Measurements from ENCODE around the gene PI4K2B. TPM values are rescaled to one million over a fixed set of nuclear protein-coding genes. Genes with fewer than 3 reads are reported as not detected.

PI4K2B gene
- total and polyA plus RNA-seq, 2 of the 13 experiments (the other 11 are each of a cell fraction or from before 2014, with no cell fraction given), result 6.9 to 25.8 TPM

DNA sequence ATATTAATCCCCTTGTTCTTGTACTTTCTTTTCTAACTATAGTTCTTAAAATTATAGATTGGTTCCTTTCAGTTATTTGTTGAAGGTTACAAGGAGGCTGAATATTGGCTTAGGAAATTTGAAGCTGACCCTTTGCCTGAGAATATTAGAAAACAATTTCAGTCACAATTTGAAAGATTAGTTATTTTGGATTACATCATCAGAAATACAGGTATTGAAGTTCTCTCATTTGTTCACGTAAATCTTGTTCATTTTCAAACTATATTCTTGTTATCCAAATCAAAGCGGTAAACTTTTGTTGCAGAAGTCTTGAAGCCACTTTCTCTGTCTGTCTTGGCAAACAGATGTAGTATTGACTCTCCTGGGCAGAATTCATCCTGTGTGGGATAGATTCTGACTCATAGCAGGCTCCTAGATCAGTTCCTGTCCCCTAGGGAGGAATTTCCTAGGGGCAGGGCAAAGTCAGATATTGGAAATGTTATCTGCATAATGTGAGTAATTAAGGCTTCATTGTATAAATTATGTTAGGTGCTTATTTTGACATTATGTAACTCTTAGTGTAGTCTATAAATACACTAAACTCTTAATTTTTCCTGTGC lies 25.2 kb downstream of the PI4K2B start:
- TF ChIP-seq ATF7 (IDR thresholded peaks at IDR 0.05) (peak; percentile 77), ATF7 (CRISPR knock-in tag; IDR thresholded peaks at IDR 0.05) (no peak), PPARG (CRISPR knock-in tag; conservative IDR thresholded peaks at IDR 0.05) (no peak)
- TF ChIP-seq, protein P1, sequence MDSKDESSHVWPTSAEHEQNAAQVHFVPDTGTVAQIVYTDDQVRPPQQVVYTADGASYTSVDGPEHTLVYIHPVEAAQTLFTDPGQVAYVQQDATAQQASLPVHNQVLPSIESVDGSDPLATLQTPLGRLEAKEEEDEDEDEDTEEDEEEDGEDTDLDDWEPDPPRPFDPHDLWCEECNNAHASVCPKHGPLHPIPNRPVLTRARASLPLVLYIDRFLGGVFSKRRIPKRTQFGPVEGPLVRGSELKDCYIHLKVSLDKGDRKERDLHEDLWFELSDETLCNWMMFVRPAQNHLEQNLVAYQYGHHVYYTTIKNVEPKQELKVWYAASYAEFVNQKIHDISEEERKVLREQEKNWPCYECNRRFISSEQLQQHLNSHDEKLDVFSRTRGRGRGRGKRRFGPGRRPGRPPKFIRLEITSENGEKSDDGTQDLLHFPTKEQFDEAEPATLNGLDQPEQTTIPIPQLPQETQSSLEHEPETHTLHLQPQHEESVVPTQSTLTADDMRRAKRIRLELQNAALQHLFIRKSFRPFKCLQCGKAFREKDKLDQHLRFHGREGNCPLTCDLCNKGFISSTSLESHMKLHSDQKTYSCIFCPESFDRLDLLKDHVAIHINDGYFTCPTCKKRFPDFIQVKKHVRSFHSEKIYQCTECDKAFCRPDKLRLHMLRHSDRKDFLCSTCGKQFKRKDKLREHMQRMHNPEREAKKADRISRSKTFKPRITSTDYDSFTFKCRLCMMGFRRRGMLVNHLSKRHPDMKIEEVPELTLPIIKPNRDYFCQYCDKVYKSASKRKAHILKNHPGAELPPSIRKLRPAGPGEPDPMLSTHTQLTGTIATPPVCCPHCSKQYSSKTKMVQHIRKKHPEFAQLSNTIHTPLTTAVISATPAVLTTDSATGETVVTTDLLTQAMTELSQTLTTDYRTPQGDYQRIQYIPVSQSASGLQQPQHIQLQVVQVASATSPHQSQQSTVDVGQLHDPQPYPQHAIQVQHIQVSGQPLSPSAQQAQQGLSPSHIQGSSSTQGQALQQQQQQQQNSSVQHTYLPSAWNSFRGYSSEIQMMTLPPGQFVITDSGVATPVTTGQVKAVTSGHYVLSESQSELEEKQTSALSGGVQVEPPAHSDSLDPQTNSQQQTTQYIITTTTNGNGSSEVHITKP (CRISPR knock-in tag; IDR thresholded peaks at IDR 0.05; ENCODE audit: low read depth), result no peak
- Histone ChIP-seq H3K79me2 (ENCODE audit: insufficient read depth, low read length) (no peaks in the 10 kb centered on the region), H3K9ac (ENCODE audit: insufficient read depth, low read depth, low read length) (no peak overlapping the region), H2AFZ (ENCODE audit: low read length) (no peak overlapping the region), H3K4me2 (ENCODE audit: low read depth, low read length) (no peak overlapping the region), H3K36me3 (replicated peaks in 1 of 2; ENCODE audit: control insufficient read depth in 1 of 2, insufficient read depth in 2 of 2, low read length in 2 of 2) (peaks cover 4 to 47% of the 10 kb centered on the region in 2 experiments), H3K9me3 (ENCODE audit: low read length) (no peaks in the 10 kb centered on the region), H3K27ac (ENCODE audit: extremely low read length, insufficient read depth, low read length) (no peak overlapping the region), H4K20me1 (ENCODE audit: insufficient read depth, low read length) (no peaks in the 10 kb centered on the region), H3K4me3 (replicated peaks in 1 of 3; ENCODE audit: insufficient read depth in 1 of 3, low read depth in 2 of 3, low read length in 3 of 3) (no peak overlapping the region), H3K4me1 (ENCODE audit: insufficient read depth, low read length) (no peaks in the 10 kb centered on the region), H3K27me3 (ENCODE audit: control insufficient read depth in 1 of 2, insufficient read depth in 2 of 2, low read length in 2 of 2) (no peaks in the 10 kb centered on the region)
- ChIA-PET CTCF (ENCODE audit: low intra/inter-chr PET ratio, low total read pairs) (no interaction called here), POLR2A (no interaction called here)
- in situ Hi-C loops (cut with HindIII; ENCODE audit: extremely low pct_ligation_motif_present, low pct_unique_long_range_greater_than_20kb), result no loop called here
- no TSS peak for BruUV-seq (replicated peaks)
- no peak for ATAC-seq
- FAIRE-seq, result no peak
- intact Hi-C loops (cut with micrococcal nuclease; ENCODE audit: unreplicated experiment), result no loop called here
- DNase-seq (ENCODE audit: low spot score), result no peak
- 99% methylated on average over 2 of the region's 2 CpGs for WGBS (ENCODE audit: low lambda C conversion rate)

DNA sequence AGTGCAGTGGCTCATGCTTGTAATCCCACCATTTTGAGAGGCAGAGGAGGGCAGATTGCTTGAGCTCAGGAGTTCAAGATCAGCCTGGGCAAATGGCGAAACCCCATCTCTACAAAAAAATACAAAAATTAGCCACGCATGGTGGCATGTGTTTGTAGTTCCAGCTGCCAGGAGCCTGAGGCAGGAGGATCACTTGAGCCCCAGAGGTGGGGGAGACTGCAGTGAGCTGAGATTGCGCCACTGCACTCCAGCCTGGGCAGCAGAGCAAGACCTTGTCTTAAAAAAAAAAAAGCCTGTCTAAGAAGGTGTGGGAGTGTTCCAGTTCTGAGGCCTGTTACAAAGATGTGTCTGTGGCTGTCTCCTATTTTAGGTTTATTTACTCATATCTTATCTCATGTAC lies 38.0 kb downstream of the PI4K2B start:
- H3K4me3 ChIP-seq (replicated peaks in 1 of 3; ENCODE audit: insufficient read depth in 1 of 3, low read depth in 2 of 3, low read length in 3 of 3), result no peak overlapping the region
- peaks cover 3 to 16% of the 10 kb centered on the region in 2 experiments for H3K36me3 ChIP-seq (replicated peaks in 1 of 2; ENCODE audit: control insufficient read depth in 1 of 2, insufficient read depth in 2 of 2, low read length in 2 of 2)
- no peak for DNase-seq (ENCODE audit: low spot score)
- no peaks in the 10 kb centered on the region for H3K79me2 ChIP-seq (ENCODE audit: insufficient read depth, low read length)
- BruUV-seq (replicated peaks), result no TSS peak
- no peak for ATAC-seq
- no peak overlapping the region for H3K9ac ChIP-seq (ENCODE audit: insufficient read depth, low read depth, low read length)
- no peaks in the 10 kb centered on the region for H3K9me3 ChIP-seq (ENCODE audit: low read length)
- H2AFZ ChIP-seq (ENCODE audit: low read length), result no peak overlapping the region
- no peak for FAIRE-seq
- no peaks in the 10 kb centered on the region for H4K20me1 ChIP-seq (ENCODE audit: insufficient read depth, low read length)
- POLR2A ChIA-PET, result interaction anchor here (0.9 kb wide), 1 partner anchor 38 kb away, joined by 3 read pairs; the partner anchor contains the start of gene PI4K2B
- in situ Hi-C loops (cut with HindIII; ENCODE audit: extremely low pct_ligation_motif_present, low pct_unique_long_range_greater_than_20kb), result no loop called here
- no peak overlapping the region for H3K27ac ChIP-seq (ENCODE audit: extremely low read length, insufficient read depth, low read length)
- no peaks in the 10 kb centered on the region for H3K27me3 ChIP-seq (ENCODE audit: control insufficient read depth in 1 of 2, insufficient read depth in 2 of 2, low read length in 2 of 2)
- WGBS (ENCODE audit: low lambda C conversion rate), result 95% methylated on average over 3 of the region's 3 CpGs
- intact Hi-C loops (cut with micrococcal nuclease; ENCODE audit: unreplicated experiment), result no loop called here
- H3K4me2 ChIP-seq (ENCODE audit: low read depth, low read length), result no peak overlapping the region
- CTCF ChIA-PET (ENCODE audit: low intra/inter-chr PET ratio, low total read pairs), result no interaction called here
- H3K4me1 ChIP-seq (ENCODE audit: insufficient read depth, low read length), result peaks cover 6% of the 10 kb centered on the region; the same call in 1 of the 2 replicates
- TF ChIP-seq GATAD1 (CRISPR knock-in tag; IDR thresholded peaks at IDR 0.05), result no peak
- TF ChIP-seq, protein P2, sequence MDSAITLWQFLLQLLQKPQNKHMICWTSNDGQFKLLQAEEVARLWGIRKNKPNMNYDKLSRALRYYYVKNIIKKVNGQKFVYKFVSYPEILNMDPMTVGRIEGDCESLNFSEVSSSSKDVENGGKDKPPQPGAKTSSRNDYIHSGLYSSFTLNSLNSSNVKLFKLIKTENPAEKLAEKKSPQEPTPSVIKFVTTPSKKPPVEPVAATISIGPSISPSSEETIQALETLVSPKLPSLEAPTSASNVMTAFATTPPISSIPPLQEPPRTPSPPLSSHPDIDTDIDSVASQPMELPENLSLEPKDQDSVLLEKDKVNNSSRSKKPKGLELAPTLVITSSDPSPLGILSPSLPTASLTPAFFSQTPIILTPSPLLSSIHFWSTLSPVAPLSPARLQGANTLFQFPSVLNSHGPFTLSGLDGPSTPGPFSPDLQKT (CRISPR knock-in tag; IDR thresholded peaks at IDR 0.05; ENCODE audit: borderline replicate concordance), result no peak
- no peak for TF ChIP-seq MAZ (IDR thresholded peaks at IDR 0.05; ENCODE audit: borderline replicate concordance, low read depth, low read length)
- no peak for TF ChIP-seq MAZ (CRISPR knock-in tag; IDR thresholded peaks at IDR 0.05; ENCODE audit: low read depth)
- no peak for TF ChIP-seq ZNF850 (CRISPR knock-in tag; conservative IDR thresholded peaks at IDR 0.05)
- no peak for TF ChIP-seq POLR2G (IDR thresholded peaks at IDR 0.05; ENCODE audit: low read depth, low read length)
- TF ChIP-seq, protein P3, sequence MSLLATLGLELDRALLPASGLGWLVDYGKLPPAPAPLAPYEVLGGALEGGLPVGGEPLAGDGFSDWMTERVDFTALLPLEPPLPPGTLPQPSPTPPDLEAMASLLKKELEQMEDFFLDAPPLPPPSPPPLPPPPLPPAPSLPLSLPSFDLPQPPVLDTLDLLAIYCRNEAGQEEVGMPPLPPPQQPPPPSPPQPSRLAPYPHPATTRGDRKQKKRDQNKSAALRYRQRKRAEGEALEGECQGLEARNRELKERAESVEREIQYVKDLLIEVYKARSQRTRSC (CRISPR knock-in tag; IDR thresholded peaks at IDR 0.05; ENCODE audit: low read depth), result no peak

Data from HepG2 (cell line).